Fibroblast of skin of back (primary cell): ENCODE results near the gene SMARCD3.

Source experiments
- DNase-seq: peaks from one replicate; pipeline ENCODE4 v3.0.0-alpha.2; 2013

The SMARCD3 gene

GRCh38 chr7:151207804-151208203 lies 40.7 kb downstream of the SMARCD3 start:
- DNase-seq = no peak

GRCh38 chr7:151207315-151207714 lies 41.2 kb downstream of the SMARCD3 start:
- no peak for DNase-seq

GRCh38 chr7:151206914-151207313 lies 41.6 kb downstream of the SMARCD3 start:
- DNase-seq = no peak

GRCh38 chr7:151205730-151206129 lies 42.8 kb downstream of the SMARCD3 start:
- DNase-seq = no peak

- DNase-seq = no peak
Observed at GRCh38 chr7:151204383-151205032, 44.0 kb downstream of the SMARCD3 start.

- no peak for DNase-seq
Observed at GRCh38 chr7:151202836-151203235, 45.7 kb downstream of the SMARCD3 start.

- DNase-seq = no peak
Observed at GRCh38 chr7:151201751-151202150, 46.7 kb downstream of the SMARCD3 start.

- no peak for DNase-seq
Observed at GRCh38 chr7:151201344-151201743, 47.1 kb downstream of the SMARCD3 start.

GRCh38 chr7:151198945-151199848 lies 49.3 kb downstream of the SMARCD3 start:
- DNase-seq = no peak

- DNase-seq = no peak
Observed at GRCh38 chr7:151197932-151198331, 50.6 kb downstream of the SMARCD3 start.

GRCh38 chr7:151195616-151196450 lies 52.7 kb downstream of the SMARCD3 start:
- no peak for DNase-seq

GRCh38 chr7:151194188-151194587 lies 54.3 kb downstream of the SMARCD3 start:
- no peak for DNase-seq

- DNase-seq = no peak
Observed at GRCh38 chr7:151193203-151193978, 55.1 kb downstream of the SMARCD3 start.

GRCh38 chr7:151192002-151192539 lies 56.4 kb downstream of the SMARCD3 start:
- DNase-seq = no peak

GRCh38 chr7:151191544-151191943 lies 57.0 kb downstream of the SMARCD3 start:
- DNase-seq = no peak

- DNase-seq = no peak
Observed at GRCh38 chr7:151189038-151189437, 59.5 kb downstream of the SMARCD3 start.
